ENCODE measurements around the gene BYSL.

DNA sequence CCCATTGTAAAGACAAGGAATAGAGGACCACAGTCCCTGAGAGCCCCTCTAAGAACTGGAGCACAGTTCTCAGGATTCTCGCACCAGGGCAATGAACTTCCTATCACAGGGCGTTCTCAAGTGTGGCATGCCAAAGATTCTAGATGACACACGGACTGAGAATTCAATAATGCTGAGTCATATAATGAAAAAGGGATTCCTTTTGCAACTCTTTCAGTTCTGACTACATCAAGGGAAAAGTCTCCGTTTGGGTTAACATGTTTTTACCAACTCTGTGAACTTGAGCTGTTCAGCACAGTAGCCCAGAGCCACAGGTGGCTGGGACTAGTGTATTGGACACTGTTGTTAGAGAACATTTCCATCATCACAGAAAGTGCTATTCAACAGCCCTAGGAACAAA, 3.8 kb upstream of the BYSL start:
- TF ChIP-seq, protein P1, sequence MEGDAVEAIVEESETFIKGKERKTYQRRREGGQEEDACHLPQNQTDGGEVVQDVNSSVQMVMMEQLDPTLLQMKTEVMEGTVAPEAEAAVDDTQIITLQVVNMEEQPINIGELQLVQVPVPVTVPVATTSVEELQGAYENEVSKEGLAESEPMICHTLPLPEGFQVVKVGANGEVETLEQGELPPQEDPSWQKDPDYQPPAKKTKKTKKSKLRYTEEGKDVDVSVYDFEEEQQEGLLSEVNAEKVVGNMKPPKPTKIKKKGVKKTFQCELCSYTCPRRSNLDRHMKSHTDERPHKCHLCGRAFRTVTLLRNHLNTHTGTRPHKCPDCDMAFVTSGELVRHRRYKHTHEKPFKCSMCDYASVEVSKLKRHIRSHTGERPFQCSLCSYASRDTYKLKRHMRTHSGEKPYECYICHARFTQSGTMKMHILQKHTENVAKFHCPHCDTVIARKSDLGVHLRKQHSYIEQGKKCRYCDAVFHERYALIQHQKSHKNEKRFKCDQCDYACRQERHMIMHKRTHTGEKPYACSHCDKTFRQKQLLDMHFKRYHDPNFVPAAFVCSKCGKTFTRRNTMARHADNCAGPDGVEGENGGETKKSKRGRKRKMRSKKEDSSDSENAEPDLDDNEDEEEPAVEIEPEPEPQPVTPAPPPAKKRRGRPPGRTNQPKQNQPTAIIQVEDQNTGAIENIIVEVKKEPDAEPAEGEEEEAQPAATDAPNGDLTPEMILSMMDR (IDR thresholded peaks at IDR 0.05), result no peak
- TF ChIP-seq POLR2A (IDR thresholded peaks at IDR 0.05), result no peak

Measured in thyroid gland (tissue), 4 donors.